HCEC 1CT (cell line): ENCODE measurements around the gene UBA5.
A peak's percentile ranks its signal among the peaks of the same experiment; 100 is the strongest.

ENCODE experiments used
- DNase-seq: peaks from one replicate; pipeline ENCODE4 v3.0.0-alpha.2; 2017

UBA5 gene

DNA sequence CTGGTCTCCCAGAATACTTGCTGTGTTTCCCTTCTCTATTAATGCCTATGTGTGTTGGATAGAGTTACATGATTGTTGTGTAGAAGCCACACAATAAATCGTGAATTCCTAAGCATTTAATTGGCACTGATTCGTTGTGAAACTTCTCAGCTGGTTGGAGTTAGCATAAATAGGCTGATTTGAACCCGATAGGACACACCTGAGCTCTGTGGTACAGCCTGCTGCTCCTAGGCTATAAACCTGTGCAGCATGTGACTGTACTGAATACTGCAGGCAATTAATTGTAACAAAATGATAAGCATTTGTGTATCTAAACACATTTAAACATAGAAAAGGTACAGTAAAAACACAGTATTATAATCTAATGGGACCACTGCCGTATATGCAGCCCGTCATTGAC, 5.4 kb upstream of the UBA5 start:
- DNase-seq = peak; percentile 39

DNA sequence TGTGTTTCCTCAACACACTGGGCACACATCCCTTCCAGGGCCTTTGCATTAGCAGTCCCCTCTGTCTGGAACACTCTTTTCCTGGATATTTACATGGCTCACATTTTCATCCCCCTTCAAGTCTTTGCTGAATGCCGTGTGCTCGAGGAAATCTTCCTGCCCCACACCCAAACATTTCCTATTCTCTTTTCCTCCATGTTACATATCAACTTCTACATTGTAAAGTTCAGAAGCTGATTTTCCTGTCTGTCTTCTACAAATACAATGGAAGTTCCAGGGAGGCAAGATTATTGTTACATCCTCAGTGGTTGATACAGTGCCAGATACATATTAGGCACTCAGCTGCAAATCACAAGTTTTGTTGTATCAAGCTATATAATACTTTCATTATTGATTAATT, 4.7 kb upstream of the UBA5 start:
- DNase-seq = no peak

DNA sequence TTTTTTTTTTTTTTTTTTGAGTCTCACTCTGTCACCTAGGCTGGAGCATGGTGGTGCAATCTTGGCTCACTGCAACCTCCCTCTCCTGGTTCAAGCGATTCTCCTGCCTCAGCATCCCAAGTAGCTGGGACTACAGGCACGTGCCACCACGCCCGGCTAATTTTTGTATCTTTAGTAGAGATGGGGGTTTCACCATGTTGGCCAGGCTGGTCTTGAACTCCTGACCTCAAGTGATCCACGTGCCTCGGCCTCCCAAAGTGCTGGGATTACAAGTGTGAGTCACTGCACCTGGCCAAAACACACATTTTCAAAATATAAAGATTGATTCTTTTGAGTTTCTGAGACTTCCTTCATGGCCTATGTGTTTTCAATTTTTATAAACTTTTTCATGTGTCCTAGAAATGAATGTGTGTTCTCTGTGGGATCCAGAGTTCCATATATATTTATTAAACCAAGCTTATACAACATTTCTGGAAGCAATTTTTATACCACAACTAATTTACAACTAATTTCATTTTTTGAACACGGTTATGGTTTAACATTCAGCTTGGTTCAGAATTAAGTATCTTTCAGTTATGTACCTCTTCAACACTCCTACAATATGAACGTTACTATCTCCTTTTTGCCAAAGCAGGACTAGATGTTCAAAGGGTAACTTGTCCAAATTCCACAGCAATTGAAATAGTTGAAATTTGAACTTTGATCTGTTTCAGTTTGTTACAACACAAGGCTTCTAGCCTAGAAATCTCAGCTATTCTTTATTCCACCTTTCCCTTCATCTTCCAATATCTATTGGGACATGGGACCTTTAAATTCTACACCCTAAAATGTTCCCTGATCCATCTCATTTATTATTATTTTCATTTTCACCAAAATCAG, 2.0 kb upstream of the UBA5 start:
- DNase-seq = no peak

DNA sequence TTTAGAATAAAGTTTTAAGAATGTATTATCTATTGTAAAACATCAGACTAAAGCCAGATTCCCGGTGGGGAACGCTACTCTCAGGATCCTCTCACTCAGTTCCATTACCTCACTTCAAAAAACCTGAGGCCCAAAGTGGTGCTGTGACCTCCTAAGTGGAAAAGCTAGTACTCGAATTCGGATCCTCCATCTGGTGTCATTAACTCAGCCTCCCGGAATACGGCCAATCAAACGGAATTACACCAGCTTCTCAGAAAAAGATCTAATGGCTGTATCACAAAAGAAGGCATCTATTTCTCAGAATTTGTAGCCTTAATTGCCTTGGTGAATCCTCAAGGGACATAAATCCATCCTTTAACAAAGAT, 1.1 kb upstream of the UBA5 start:
- DNase-seq = no peak

DNA sequence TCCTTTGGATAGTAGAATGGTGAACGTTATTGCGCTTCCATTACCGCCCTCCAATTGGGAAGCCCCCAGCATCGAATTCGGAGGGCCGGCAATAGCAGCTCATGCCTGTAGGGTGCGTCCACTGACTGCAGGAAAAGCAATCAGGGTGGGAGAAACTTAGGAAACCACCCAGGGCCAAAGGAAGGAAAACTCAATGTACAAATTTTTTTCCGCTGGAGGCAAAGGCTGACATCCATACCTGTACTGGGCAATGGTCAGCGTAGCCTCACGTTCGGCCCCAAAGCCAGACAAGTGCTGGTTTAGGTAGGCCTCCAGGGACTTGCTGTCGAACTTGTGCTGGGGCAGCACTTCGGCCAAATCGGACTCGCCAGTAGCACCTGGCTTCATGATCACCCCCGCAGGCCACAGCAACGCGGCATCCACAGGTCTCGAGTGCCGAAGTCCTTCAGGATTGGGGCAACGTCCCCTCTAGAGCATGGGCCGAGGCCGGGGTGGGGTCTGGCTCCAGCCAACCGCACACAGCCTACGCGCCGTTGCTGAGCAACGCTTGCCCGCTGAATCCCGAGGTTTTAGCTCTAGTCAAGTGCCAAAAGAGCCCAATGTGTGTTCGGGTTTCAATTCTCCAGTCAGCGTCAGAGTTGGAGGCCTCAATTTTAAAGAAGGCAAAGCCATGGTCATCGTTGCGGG, 621 bp upstream of the UBA5 start, which contains the start of gene ACAD11:
Gene ACAD11 (minus strand): TSS at position 445 of the 687 bp plus-strand sequence. CDS start 58 bp downstream, at position 387.
- peak; percentile 63 for DNase-seq

DNA sequence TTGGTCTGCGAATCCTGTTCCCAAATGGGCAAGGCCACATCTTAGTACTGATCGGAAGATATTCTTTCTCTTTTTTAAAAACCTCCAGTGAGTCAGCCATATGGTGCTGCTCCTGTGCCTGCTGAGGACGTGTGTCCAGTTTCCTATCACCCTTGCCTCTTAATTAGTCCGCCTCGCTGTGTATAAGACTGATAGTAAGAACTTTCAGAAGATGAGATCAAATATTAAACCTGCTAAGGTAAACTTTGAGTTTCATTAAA, 612 bp downstream of the UBA5 start:
- peak; percentile 17 for DNase-seq

DNA sequence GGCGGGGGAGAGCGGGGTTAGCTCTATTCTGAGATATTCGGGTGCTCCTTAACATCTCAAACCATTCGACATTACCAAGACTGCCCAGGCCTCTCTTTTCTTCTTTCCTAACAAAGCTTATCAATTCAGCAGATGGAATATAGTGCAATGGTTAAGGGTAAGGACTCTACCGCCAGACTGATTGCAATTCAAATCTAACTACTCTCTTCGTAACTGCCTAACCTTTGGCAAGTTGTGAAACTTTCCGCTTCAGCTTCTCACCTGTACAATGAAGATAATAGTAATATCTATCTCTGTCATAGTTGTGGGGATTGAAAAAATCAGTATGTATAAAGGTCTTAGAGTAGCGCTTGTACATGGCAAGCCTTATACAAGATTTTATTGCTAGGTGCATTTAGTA, 972 bp downstream of the UBA5 start:
- DNase-seq = no peak

DNA sequence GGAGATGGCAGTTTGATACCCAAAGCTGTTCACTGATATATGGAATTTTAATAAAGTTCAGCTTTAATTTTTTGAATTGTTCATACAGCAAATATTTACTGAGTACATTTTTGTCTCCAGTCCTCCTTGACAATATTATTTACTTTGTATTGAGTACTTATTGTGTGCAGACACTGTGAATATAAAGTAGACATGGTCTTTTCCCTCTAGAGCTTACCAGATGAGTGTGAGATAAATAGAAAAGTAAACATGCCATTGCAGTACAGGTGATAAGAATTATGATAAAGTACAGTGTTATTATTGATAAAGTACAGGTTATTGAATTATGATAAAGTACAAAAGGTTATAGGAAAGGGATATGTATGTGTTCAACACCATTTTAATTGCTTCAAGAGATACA, 2.1 kb downstream of the UBA5 start:
- DNase-seq = no peak

DNA sequence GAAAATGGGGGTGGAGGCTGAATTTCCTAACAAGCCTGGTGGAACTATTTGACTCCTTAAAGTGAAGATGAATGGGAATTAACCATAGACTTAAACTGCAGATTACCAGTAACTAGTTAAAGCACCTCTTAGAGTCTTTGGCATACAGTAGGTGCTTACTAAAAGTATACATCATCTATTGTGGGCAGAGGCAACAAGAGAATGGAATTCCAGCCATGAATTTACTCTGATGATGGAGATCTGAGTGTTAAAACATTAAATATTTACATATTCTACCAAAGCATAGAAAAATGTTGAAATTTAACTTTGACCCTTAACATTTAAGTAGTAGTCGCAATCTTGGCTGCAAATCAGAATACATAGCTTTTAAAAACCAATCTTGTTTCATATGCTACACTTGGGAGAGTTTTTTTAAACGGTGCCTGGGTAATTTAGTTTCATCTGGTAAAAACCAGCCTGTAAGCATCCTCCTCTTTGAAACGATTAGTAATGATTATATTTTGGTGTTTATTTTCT, 5.2 kb downstream of the UBA5 start:
- DNase-seq = no peak

DNA sequence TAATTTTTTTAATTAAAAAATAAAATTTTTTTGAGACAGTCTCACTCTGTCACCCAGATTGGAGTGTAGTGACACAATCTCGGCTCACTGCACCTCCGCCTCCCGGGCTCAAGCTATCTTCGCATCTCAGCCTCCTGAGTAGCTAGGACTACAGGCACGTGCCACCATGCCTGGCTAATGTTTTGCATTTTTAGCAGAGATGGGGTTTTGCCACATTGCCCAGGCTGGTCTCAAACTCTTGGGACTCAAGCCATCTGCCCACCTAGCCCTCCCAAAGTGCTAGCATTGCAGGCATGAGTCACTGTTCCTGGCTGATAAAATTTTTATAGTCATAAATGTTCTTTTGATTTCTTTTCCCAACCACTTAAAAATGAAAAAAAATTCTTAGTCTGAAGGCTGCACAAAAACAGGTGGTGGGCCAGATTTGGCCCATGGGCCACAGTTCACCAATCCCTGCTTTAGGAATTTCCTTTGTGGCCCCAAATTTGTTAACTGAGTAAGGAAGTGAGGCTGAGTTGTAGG, 9.2 kb downstream of the UBA5 start:
- DNase-seq = no peak

DNA sequence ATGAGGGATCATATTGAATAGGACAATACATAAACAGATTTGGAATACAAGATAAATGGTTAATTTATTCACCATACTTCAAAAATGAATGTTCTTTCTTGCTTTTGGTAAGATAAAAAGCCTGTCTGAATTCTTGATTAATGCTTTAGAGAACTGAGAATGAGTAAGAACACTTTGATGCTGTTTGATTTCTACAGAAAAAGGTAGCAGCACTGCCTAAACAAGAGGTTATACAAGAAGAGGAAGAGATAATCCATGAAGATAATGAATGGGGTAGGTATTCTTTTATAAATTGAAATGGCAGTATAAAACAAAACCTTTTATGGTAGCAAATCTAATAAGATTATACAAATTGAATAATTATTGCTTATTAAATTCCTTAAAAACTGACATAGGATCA, 15.3 kb downstream of the UBA5 start:
- no peak for DNase-seq

DNA sequence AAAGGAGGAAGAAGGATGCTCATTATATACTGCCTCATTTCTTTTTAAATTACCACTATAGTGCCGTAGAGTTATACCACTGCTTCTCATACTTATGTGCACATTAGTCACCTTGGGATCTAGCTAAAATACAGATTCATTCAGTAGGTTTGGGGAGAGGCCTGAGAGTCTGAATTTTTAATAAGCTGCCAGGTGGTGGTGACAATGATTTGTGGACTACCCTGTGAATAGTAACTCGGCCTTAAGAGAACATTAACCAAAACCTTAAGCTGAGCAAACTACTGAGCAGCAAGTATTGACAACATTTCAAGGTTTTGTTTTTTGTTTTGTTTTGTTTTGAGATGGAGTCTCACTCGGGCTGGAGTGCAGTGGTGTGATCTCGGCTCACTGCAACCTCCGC, 19.8 kb downstream of the UBA5 start:
- DNase-seq = no peak

DNA sequence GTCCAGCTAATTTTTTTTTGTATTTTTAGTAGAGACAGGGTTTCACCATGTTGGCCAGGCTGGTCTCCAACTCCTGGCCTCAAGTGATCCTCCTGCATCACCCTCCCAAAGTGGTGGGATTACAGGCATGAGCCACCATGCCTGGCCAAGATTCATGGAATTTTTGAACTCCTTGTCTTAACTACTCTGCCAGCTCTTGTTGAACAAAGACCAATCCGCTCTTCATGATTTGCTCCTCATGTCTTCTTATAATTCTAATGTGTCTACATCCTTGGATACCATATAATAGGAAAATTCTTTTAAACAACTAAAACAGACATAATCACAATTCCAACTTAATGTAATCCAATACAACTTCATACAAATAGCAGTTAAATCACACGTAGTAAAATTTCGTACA, 21.3 kb downstream of the UBA5 start:
- no peak for DNase-seq

DNA sequence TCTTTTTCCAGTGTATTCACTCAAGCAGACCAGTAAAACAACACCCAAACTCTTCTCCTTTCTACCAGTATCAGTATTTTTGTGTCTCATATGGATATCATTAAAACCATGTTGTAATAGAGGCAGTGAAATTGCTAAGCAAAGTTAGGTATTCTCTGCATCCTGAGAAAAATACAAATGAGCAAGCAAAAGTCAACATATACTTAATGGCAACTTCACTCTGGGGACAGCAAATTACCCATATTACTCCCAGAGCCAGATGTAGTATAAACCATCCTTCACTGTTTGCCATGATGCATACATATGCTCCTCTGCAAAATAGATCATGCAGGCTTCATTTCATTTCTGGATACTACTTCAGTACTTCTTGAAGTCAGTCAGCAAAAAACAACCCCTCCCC, 22.1 kb downstream of the UBA5 start:
- DNase-seq = no peak

DNA sequence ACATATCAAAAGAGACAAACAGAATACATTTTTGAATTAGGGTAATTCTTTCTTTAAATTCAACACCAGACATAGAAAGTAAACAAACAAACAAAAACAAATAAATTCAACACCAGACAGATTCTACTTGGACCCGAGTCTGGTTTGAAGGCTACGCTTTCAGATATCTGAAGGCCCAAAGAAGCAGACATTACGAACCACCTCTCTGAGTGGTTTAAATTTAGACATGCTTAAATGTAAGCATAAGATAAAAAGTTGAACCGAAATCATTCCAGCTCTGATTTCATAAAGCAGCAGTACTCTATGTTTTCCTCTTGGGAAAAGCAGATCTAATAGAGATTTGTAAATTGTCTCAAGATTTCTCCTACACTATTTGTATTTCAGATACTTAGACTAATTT, 29.9 kb downstream of the UBA5 start:
- no peak for DNase-seq

DNA sequence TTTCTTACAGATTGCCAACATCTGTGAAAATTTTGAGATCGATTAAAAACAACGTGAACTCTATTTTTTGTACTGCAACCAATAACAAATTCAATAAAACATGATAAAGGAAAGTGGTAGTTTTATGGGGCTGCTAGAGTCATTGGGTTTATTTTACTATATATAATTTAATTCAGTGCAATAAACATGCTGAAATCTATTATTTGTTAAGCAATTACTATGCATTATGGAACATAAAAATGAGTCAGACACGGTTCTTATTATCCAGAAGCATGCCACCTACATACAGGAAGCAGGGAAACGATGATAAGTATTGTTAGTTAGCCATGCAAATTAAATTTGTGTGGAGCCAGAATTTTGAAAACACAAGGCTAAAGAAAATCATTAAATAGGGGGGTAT, 34.9 kb downstream of the UBA5 start:
- DNase-seq = no peak

DNA sequence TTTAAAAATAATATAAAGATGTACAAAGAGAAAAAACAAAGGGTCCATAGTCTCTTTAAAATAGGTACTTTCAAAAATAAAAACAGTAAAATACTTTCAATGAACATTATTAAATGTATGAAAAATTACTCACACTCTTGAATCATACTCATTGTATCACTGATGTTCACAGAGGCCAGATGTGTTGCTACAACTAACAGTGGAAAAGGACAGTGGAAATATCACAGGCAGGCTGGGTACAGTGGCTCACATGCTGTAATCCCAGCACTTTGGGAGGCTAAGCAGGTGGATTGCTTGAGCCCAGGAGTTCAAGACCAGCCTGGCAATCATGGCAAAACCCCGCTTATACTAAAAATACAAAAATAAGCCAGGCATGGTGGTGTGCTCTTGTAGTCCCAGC, 35.3 kb downstream of the UBA5 start:
- DNase-seq = no peak

DNA sequence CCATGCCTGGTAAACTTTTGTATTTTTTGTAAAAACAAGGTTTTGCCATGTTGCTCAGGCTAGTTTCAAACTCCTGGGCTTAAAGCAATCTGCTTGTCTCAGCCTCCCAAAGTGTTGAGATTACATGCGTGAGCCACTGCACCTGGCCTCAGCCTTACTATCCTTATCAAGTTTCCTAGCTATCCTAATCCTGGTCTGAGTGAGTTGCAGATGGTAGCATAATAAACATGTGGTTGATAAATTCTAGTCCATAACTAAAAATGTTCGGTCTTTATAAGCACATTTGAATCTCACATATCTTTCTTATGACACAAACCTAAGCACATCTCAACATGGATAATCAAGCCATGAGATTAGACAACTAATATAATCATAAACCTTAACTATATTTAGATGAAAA, 43.6 kb downstream of the UBA5 start:
- no peak for DNase-seq

DNA sequence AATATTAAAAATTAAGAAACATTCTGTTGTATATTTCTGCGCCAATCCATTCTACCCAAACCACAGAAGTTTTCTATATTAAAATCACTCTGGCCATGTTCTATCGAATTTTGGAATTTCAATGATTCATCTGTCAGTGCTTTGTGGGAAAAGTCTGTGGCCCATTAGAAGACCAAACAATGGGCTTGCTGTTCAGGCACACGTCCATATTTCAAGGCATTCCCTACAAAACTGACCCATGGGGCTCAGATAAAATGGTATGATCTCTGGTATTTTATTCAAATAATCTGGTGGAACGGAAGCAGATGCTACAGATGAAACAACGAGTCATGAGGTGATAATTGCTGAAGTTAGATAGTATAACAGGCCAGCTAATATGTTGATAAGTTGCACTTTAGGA, 49.6 kb downstream of the UBA5 start:
- no peak for DNase-seq

DNA sequence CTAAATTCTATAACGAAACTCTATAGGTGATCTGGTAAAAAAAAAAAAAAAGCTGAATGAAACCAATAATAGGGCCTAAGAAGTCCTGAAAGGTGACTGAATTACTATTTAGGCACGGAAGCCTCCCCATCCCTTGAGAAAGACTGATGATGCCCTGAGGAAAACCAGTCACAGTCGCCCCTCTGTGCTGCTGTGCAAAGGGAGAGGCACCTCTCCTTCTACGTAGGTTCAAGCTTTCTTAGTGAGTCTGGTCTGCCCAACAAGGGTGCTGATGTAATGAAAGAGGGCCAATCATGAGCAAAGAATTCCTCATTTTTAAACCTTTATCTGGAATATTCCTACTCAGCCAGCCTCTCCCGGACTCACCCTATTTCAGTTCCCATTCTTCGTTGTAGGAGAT, 50.2 kb downstream of the UBA5 start:
- DNase-seq = no peak

DNA sequence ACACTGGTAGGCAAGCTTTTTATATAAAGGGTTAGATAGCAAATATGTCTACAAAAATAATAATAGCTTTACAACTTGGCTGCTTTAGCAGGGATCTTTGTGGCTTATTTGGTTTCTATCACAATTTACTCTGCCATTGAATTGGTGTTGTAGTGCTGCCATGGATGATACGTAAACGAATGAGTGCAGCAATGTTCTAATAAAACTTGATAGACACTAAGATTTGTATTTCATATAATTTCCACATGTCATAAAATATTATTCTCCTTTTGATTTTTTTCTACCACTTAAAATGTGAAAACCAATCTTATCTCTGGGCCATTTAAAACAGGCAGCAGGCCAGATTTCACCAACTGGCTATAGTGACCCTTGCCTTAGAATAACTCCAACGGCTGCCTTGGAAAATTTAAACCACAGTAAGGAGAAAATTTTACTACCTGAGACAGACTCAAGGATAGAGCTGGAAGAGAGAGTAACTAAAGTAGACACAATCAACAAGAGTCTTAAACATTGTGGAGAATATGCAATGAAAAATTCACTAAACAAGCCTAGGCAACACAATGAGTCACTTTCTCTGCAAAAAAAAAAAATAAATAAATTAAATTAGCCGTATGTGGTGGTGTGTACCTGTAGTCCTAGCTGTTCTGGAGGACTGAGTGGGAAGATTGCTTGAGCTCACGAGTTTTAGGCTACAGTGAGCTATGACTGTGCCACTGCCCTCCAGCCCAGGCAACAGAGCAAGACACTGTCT, 54.0 kb downstream of the UBA5 start:
- DNase-seq = no peak

DNA sequence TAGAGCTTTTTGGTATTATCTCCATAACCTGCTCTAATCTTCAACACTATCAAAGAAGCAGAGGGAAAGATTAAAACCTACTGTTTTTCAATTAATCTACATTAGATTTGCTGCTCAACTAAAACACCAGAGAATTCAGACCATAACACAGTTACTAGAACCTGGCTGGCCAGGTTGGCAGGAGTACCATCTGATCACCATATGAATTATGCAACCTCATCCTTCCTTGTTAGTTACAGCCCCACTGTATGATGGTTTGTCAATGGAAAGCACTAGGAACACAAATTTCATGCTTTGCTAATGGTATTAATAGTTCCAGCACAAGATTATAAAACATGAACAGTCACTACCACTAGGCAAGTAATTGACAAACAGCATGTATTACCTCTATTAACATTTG, 56.2 kb downstream of the UBA5 start:
- DNase-seq = no peak

DNA sequence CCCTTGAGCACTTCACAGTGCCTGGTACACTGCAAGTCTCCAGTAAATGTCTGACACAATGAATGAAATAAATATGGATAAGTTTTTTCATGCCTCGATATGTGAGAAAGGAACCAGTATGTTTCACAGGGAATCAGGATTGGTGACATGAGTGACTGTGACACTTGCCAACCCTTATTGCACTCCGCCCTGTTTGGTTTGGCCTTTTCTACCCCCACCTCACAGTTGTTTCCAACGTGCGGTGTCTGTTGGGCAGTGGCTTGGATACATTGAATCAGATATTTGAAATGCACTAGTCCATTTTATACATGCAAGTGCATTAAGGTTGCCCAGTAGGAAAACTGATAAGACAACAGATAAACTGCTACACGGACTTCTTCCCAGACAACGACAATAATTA, 60.1 kb downstream of the UBA5 start:
- DNase-seq = no peak
